Mucosa of rectum (tissue), 2 donors: ENCODE results near the gene AIFM2.
"Not testable (repeated sequence)": the region's sequence is repeated elsewhere in the genome, so short reads cannot be mapped to it uniquely, and the experiment has no call there.

Experiments
- H3K27ac ChIP-seq, 2 donors: one replicate each; pipeline ENCODE4 v1.7.0; 2013; ENCODE audit warnings: inconsistent platforms in 2 of 2, low read depth in 2 of 2, low read length in 2 of 2
- H3K27me3 ChIP-seq, 2 donors: one replicate each; pipeline ENCODE4 v1.7.0; 2013; ENCODE audit warnings: low read length in 2 of 2; ENCODE audit not compliant: control insufficient read depth in 2 of 2, insufficient read depth in 2 of 2
- H3K36me3 ChIP-seq, 2 donors: one replicate each; pipeline ENCODE4 v1.7.0; 2013; ENCODE audit warnings: low read length in 2 of 2; ENCODE audit not compliant: control insufficient read depth in 2 of 2, insufficient read depth in 2 of 2
- H3K4me1 ChIP-seq, 2 donors: one replicate each; pipeline ENCODE4 v1.7.0; 2013; ENCODE audit warnings: low read length in 2 of 2, mild to moderate bottlenecking in 1 of 2; ENCODE audit not compliant: control insufficient read depth in 2 of 2, insufficient read depth in 2 of 2
- H3K4me3 ChIP-seq, 2 donors: one replicate each; pipeline ENCODE4 v1.7.0; 2013; ENCODE audit warnings: low read length in 2 of 2
- H3K9ac ChIP-seq, 2 donors: one replicate each; pipeline ENCODE4 v1.7.0; 2013; ENCODE audit warnings: low read length in 2 of 2, low read depth in 1 of 2, mild to moderate bottlenecking in 1 of 2
- H3K9me3 ChIP-seq, 2 donors: one replicate each; pipeline ENCODE4 v1.7.0; 2013; ENCODE audit warnings: low read length in 2 of 2; ENCODE audit not compliant: control insufficient read depth in 2 of 2
- donor health status: healthy.
- donor health status: Normal muscosa, but diverticular disease.

AIFM2 gene

GRCh38 chr10:70124415-70124814 is 8.2 kb downstream of the AIFM2 start:
- Histone ChIP-seq H3K36me3 (peaks cover 14 to 18% of the 10 kb centered on the region in 2 donors), H3K9ac (no peak overlapping the region), H3K27me3 (no peaks in the 10 kb centered on the region), H3K4me3 (no peak overlapping the region), H3K27ac (no peak overlapping the region), H3K4me1 (no peaks in the 10 kb centered on the region), H3K9me3 (no peaks in the 10 kb centered on the region)

DNA sequence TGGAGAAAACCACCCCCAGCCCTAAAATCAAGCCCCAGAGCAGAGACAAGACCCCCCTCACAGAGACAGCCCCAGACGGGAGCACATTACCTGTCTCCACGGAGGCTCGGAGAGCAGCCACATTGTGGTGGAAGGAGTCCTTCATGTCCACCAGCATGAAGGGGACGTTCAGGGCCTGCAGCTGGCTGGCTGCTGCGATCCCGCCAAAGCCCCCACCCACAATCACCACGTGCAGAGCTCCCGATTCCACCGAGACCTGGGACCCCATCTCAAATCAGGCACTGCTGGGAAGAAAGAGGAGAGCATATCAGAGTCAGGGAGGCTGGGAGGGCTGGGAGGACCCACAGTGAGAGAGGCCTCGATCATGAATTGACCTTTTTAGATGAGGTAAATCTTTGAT is 8.8 kb downstream of the AIFM2 start:
- no peaks in the 10 kb centered on the region for H3K9me3 ChIP-seq
- H3K4me3 ChIP-seq, result no peak overlapping the region
- H3K4me1 ChIP-seq, result no peaks in the 10 kb centered on the region
- H3K36me3 ChIP-seq, result peaks cover 14 to 23% of the 10 kb centered on the region in 2 donors
- H3K27ac ChIP-seq, result no peak overlapping the region
- H3K27me3 ChIP-seq, result no peaks in the 10 kb centered on the region
- H3K9ac ChIP-seq, result no peak overlapping the region

DNA sequence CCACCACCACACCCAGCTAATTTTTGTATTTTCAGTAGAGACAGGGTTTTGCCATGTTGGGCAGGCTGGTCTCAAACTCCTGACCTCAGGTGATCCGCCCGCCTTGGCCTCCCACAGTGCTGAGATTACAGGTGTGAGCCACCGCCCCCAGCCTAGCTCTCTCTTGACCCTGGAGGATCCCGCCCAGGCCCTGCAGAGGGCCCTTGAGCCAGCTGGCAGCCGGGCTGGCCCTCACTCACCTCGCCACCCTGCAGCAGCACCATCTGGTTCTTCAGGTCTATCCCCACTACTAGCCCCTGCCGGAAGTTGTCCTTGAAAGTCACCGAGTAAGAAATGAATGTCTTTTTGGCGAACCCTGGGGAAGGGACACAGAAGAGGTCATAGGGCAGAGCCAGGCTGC is 9.5 kb downstream of the AIFM2 start:
- H3K9ac ChIP-seq, H3K4me3 ChIP-seq, H3K4me1 ChIP-seq, H3K27me3 ChIP-seq, H3K9me3 ChIP-seq, H3K27ac ChIP-seq: not testable (repeated sequence)
- H3K36me3 ChIP-seq, result peaks cover 16 to 27% of the 10 kb centered on the region in 2 donors

DNA sequence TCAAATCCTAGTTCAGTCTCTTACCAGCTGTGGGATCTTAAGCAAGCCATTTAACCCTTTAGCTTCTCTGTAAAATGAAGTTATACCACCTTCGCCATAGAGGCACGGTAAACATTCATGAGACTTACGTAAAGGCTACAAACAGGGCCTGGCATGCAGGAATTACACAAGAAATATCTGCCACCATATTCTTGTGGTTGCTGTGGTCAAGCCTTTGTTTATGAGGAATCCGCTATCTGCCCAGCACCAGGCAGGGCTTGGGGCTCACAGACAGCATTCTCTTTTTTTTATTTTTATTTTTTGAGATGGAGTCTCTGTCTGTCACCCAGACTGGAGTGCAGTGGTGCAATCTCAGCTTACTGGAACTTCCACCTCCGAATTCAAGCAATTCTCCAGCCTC is 9.9 kb downstream of the AIFM2 start:
- Histone ChIP-seq H3K4me3 (no peak overlapping the region), H3K9me3 (no peaks in the 10 kb centered on the region), H3K27ac (no peak overlapping the region), H3K4me1 (no peaks in the 10 kb centered on the region), H3K27me3 (no peaks in the 10 kb centered on the region), H3K9ac (no peak overlapping the region), H3K36me3 (peaks cover 20 to 27% of the 10 kb centered on the region in 2 donors)

DNA sequence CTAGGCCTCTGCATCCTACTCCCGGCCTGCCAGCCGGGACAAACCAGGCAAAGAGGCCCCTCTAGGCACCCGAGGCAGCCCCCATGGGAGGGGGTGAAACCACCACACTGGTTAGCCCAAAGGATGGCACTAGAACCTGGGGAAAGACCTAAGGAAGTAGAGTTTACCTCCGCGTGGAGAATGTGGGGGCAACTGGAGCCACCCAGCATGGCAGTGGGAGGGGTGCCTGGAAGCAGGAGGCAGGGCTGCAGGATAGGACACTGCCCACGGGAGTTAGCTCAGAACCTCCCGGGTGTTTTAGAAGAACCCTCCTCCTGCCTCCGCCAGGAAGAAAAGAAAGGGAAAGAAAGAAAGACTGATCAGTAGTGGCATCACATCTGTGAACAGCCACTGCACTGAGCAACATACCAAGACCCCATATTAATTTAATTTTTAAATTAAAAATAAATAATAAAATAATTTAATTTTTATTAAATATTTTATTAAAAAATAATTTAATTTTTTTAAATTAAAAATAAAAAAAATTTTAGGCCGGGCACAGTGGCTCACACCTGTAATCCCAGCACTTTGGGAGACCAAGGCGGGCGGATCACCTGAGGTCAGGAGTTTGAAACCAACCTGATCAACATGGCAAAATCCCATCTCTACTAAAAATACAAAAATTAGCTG is 11.2 kb downstream of the AIFM2 start:
- no peak overlapping the region for H3K4me3 ChIP-seq
- no peaks in the 10 kb centered on the region for H3K9me3 ChIP-seq
- H3K4me1 ChIP-seq, result no peaks in the 10 kb centered on the region
- H3K27ac ChIP-seq, result no peak overlapping the region
- no peak overlapping the region for H3K9ac ChIP-seq
- H3K27me3 ChIP-seq, result no peaks in the 10 kb centered on the region
- H3K36me3 ChIP-seq, result peaks cover 22 to 32% of the 10 kb centered on the region in 2 donors

DNA sequence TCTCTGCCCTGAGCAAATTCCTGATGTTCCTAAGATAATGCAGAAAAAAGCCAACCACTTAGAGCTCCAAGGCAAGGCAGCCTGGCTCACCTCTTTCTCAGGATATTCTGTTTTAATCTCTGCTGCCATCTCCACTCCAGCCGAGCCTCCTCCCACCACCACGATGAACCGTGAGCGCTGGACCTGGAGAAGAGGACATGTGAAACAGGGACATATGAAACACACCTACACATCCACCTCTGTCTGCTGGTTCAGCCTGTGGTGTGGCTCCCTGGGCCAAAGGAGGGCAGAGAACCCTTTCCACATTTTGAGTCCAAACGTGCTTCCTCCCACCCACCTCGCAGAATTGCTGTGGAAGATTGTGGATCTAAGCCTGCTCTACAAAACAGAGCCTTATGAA is 12.2 kb downstream of the AIFM2 start:
- Histone ChIP-seq H3K36me3 (peaks cover 22 to 32% of the 10 kb centered on the region in 2 donors), H3K9me3 (no peaks in the 10 kb centered on the region), H3K27me3 (no peaks in the 10 kb centered on the region), H3K4me3 (no peak overlapping the region), H3K27ac (no peak overlapping the region), H3K9ac (no peak overlapping the region), H3K4me1 (no peaks in the 10 kb centered on the region)

DNA sequence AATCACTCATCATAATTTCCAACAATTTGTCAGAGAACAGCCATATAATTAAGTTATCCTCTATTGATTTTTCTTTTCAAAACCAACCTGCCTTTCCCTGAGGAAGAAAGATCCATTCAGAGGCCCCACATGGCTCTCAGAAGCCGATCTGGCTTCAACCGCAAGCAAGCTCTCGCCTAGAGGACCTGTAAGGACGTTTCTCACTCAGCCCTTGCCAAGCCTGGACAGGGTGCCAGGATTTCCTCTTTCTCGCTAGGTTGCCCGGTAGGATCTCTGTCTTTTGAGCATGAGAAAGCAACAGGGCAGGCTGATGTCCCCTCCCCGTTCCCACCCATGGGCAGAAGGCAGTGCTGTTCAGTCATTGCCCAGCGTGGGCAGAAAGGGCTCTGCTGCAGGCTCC is 13.0 kb downstream of the AIFM2 start:
- H3K27ac ChIP-seq, result no peak overlapping the region

DNA sequence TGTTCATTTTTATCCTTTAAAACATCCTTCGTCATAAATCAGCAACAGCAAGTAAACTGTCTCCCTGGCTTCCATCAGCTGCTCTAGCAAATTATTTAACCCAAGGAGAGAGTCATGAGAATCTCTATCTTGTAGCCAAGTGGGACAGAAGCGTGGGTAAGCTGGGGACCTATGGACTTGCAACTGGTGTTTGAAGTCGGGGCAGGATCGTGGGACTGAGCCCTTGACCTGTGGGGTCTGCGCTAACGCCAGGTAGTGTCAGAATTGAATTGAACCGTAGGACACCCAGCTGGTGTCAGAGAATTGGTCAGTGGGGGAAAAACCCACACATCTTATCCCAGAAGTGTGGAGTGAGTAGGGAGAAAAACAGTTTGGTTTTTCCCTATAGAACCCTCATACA is 13.4 kb downstream of the AIFM2 start:
- Histone ChIP-seq H3K27ac (no peak overlapping the region), H3K4me3 (no peak overlapping the region), H3K4me1 (no peaks in the 10 kb centered on the region), H3K36me3 (peaks cover 25 to 38% of the 10 kb centered on the region in 2 donors), H3K9ac (no peak overlapping the region), H3K27me3 (no peaks in the 10 kb centered on the region), H3K9me3 (no peaks in the 10 kb centered on the region)

More for the DNA sequence above, 13.0 kb downstream of the AIFM2 start:
- H3K27me3 ChIP-seq, result no peaks in the 10 kb centered on the region
- no peaks in the 10 kb centered on the region for H3K4me1 ChIP-seq
- peaks cover 25 to 37% of the 10 kb centered on the region in 2 donors for H3K36me3 ChIP-seq
- H3K4me3 ChIP-seq, result no peak overlapping the region
- H3K9ac ChIP-seq, result no peak overlapping the region
- H3K9me3 ChIP-seq, result no peaks in the 10 kb centered on the region

DNA sequence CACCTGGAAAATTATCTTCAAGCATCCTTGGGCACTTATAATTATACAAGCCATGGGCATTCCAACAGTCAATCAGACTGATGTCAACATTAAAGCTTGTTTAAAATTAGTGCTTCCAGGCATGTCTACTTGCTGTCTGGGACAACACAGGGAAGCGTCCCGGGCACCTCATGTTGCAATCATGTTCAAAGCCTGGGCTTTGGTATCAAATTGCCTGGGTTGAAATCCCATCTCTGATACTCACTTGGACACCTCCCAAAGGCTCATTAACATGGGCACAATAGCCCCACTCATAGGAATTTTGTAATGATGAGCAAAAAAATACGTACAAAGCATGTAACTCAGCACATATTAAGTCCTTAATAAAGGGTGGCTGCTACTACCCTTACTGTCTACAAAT is 14.4 kb downstream of the AIFM2 start:
- no peak overlapping the region for H3K9ac ChIP-seq
- no peak overlapping the region for H3K27ac ChIP-seq
- no peaks in the 10 kb centered on the region for H3K27me3 ChIP-seq
- H3K9me3 ChIP-seq, result no peaks in the 10 kb centered on the region
- H3K36me3 ChIP-seq, result peaks cover 30 to 43% of the 10 kb centered on the region in 2 donors
- no peak overlapping the region for H3K4me3 ChIP-seq
- H3K4me1 ChIP-seq, result no peaks in the 10 kb centered on the region

DNA sequence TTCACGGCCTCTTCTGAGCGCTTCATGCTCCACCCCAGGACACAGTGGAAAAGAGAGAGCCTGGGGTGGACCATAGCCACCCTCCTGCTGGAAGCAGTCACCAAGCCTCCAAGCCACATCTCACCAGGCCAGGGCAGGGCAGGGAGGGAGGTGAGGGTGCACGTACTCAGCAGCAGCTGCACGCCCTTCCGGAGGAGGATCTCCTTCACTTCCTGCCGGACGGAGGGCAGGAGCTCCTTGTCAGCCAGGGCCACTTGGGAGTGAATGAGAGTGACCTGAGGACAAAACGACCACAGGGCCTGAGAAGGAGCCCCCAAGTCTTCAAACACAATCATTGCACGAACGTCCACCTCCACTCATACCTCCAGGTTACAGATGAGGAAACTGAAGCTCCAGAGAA is 15.0 kb downstream of the AIFM2 start:
- Histone ChIP-seq H3K9me3 (no peaks in the 10 kb centered on the region), H3K9ac (no peak overlapping the region), H3K4me1 (no peaks in the 10 kb centered on the region), H3K4me3 (no peak overlapping the region), H3K27ac (no peak overlapping the region), H3K36me3 (peaks cover 34 to 49% of the 10 kb centered on the region in 2 donors), H3K27me3 (no peaks in the 10 kb centered on the region)
